Keratinocyte (primary cell): ENCODE results near the gene ITGB4. TPM values are rescaled to one million over a fixed set of nuclear protein-coding genes. Genes with fewer than 3 reads are reported as not detected.

Source experiments
- DNase-seq: peaks from one replicate; pipeline ENCODE4 v3.0.0-alpha.2; 2011; ENCODE audit warnings: low read depth, missing footprints, low spot score
- FAIRE-seq: peaks from 2 replicates; lab custom pipeline; 2011; peaks lifted over from hg19 to GRCh38; lab: Jason Lieb, UNC
- H2AFZ ChIP-seq: 2 replicates; pipeline ENCODE4 v1.6.0; 2012; ENCODE audit warnings: low read length, control low read depth, inconsistent platforms; ENCODE audit not compliant: control insufficient read depth
- H3K27ac ChIP-seq: 2 replicates; pipeline ENCODE4 v1.5.1; 2011; ENCODE audit warnings: low read length; ENCODE audit not compliant: control insufficient read depth, insufficient read depth
- H3K27me3 ChIP-seq: 3 replicates; pipeline ENCODE4 v1.6.0; 2011; ENCODE audit warnings: low read length; ENCODE audit not compliant: control insufficient read depth, insufficient read depth; ENCODE audit errors: extremely low read depth
- H3K36me3 ChIP-seq, 2 experiments: 2 replicates in 1 of 2; 3 replicates in 1 of 2; pipeline ENCODE4 v1.5.1; 2011; ENCODE audit warnings: low read length in 2 of 2, mild to moderate bottlenecking in 1 of 2; ENCODE audit not compliant: control insufficient read depth in 2 of 2, insufficient read depth in 2 of 2; ENCODE audit errors: extremely low read depth in 1 of 2
- H3K4me1 ChIP-seq: 3 replicates; pipeline ENCODE4 v1.5.1; 2011; ENCODE audit warnings: low read length; ENCODE audit not compliant: control insufficient read depth, insufficient read depth; ENCODE audit errors: extremely low read depth
- H3K4me2 ChIP-seq: 3 replicates; pipeline ENCODE4 v1.6.0; 2011; ENCODE audit warnings: low read depth, low read length; ENCODE audit not compliant: control insufficient read depth, insufficient read depth; ENCODE audit errors: extremely low read depth
- H3K4me3 ChIP-seq, 3 experiments: fragments of 200-600 bp in 1 of 3; sonication (generic) in 1 of 3; 2 replicates in 2 of 3; 3 replicates in 1 of 3; pipeline ENCODE4 v1.5.1; 2011 to 2016; ENCODE audit warnings: low read length in 3 of 3, mild to moderate bottlenecking in 3 of 3, control low read depth in 2 of 3, inconsistent platforms in 1 of 3, low read depth in 1 of 3, mixed read lengths in 1 of 3, mixed run types in 1 of 3, moderate library complexity in 1 of 3; ENCODE audit not compliant: control insufficient read depth in 2 of 3, insufficient read depth in 2 of 3; ENCODE audit errors: extremely low read depth in 1 of 3
- H3K79me2 ChIP-seq: 2 replicates; pipeline ENCODE4 v1.6.0; 2012; ENCODE audit warnings: low read length; ENCODE audit not compliant: control insufficient read depth, insufficient read depth
- H3K9ac ChIP-seq: 3 replicates; pipeline ENCODE4 v1.6.0; 2011; ENCODE audit warnings: low read length; ENCODE audit not compliant: control insufficient read depth, insufficient read depth; ENCODE audit errors: extremely low read depth
- H3K9me1 ChIP-seq: 3 replicates; pipeline ENCODE4 v1.6.0; 2011; ENCODE audit warnings: low read length; ENCODE audit not compliant: control insufficient read depth, insufficient read depth; ENCODE audit errors: extremely low read depth
- H3K9me3 ChIP-seq: 2 replicates; pipeline ENCODE4 v1.5.1; 2012; ENCODE audit warnings: low read depth, low read length; ENCODE audit not compliant: control insufficient read depth
- H4K20me1 ChIP-seq: 3 replicates; pipeline ENCODE4 v1.6.0; 2011; ENCODE audit warnings: low read length; ENCODE audit not compliant: control insufficient read depth, insufficient read depth; ENCODE audit errors: extremely low read depth
- CTCF ChIP-seq, 3 experiments: IDR thresholded peaks in 1 of 3; conservative IDR thresholded peaks in 1 of 3; optimal IDR thresholded peaks in 1 of 3; 2 replicates in 2 of 3; 3 replicates in 1 of 3; pipeline versions ENCODE3 to v1.5.1; 2011; ENCODE audit warnings: low read length in 3 of 3, mild to moderate bottlenecking in 3 of 3, moderate library complexity in 2 of 3, control low read depth in 1 of 3, inconsistent platforms in 1 of 3; ENCODE audit not compliant: insufficient read depth in 2 of 3; ENCODE audit errors: extremely low read depth in 1 of 3
- EZH2 ChIP-seq: IDR thresholded peaks from one replicate; pipeline ENCODE4 v1.6.1; 2012; ENCODE audit warnings: inconsistent platforms, mild to moderate bottlenecking, low read length, moderate library complexity
- dilution Hi-C: fragments of 300-500 bp; cut with MboI; formaldehyde crosslinking; loops from one replicate; pipeline ENCODE4 v1.7.0; 2020; ENCODE audit warnings: low sequenced_read_pairs; ENCODE audit not compliant: extremely low pct_ligation_motif_present
- polyA plus RNA-seq, 5 experiments: library from polyadenylated mRNA; depleted of rRNA in 3 of 5; stranded (reverse) in 3 of 5; stranded (forward) in 1 of 5; unstranded in 1 of 5; fragments of >200 nt; gene quantifications; 1 replicate in 1 of 5; 2 replicates in 3 of 5; 3 replicates in 1 of 5; pipeline versions ENCODE4 v1.2.1 to v1.2.3, GENCODE V29; 2011 to 2012; ENCODE audit warnings: missing spikeins in 2 of 5, low read depth in 1 of 5, low replicate concordance in 1 of 5

Gene ITGB4
- polyA plus RNA-seq, 1 donor (not counting 4 experiments of a cell fraction or from before 2014, with no cell fraction given) = 761 TPM

GRCh38 chr17:75779987-75780889 is 59.0 kb downstream of the ITGB4 start:
- Histone ChIP-seq H3K27me3 (no peaks in the 10 kb centered on the region), H3K9me1 (no peaks in the 10 kb centered on the region), H3K4me3 (peak overlapping the region in 2 of 3 experiments; percentile 31 to 82), H4K20me1 (peaks cover 24% of the 10 kb centered on the region), H2AFZ (no peak overlapping the region), H3K36me3 (peaks cover 4 to 13% of the 10 kb centered on the region in 2 experiments), H3K4me1 (peaks cover 32% of the 10 kb centered on the region), H3K79me2 (peaks cover 11% of the 10 kb centered on the region), H3K27ac (peak overlapping the region; percentile 94), H3K4me2 (peak overlapping the region; percentile 58), H3K9ac (no peak overlapping the region), H3K9me3 (no peaks in the 10 kb centered on the region)
- no peak for TF ChIP-seq EZH2
- TF ChIP-seq CTCF (optimal IDR thresholded peaks at IDR 0.05 in 1 of 3, IDR thresholded peaks at IDR 0.05 in 1 of 3, conservative IDR thresholded peaks at IDR 0.05 in 1 of 3; ENCODE audit: extremely low read depth in 1 of 3, insufficient read depth in 2 of 3, low read length in 3 of 3) = no peak
- dilution Hi-C loops = no loop called here
- FAIRE-seq (peak; percentile 88), DNase-seq (no peak)

GRCh38 chr17:75783069-75783783 is 62.0 kb downstream of the ITGB4 start:
- H3K4me1 ChIP-seq = peaks cover 39% of the 10 kb centered on the region
- dilution Hi-C loops = no loop called here
- H3K27me3 ChIP-seq = no peaks in the 10 kb centered on the region
- peak overlapping the region; percentile 91 for H3K9ac ChIP-seq
- H3K27ac ChIP-seq = peak overlapping the region; percentile 95
- DNase-seq = no peak
- no peak for FAIRE-seq
- peaks cover 8% of the 10 kb centered on the region for H4K20me1 ChIP-seq
- peak overlapping the region; percentile 88 for H2AFZ ChIP-seq
- no peaks in the 10 kb centered on the region for H3K9me3 ChIP-seq
- TF ChIP-seq CTCF (optimal IDR thresholded peaks at IDR 0.05 in 1 of 3, IDR thresholded peaks at IDR 0.05 in 1 of 3, conservative IDR thresholded peaks at IDR 0.05 in 1 of 3; ENCODE audit: extremely low read depth in 1 of 3, insufficient read depth in 2 of 3, low read length in 3 of 3) (peak in 2 of 3 experiments; percentile 55 to 64), EZH2 (no peak)
- H3K79me2 ChIP-seq = peaks cover 15% of the 10 kb centered on the region
- H3K4me2 ChIP-seq = peak overlapping the region; percentile 98
- H3K36me3 ChIP-seq = peaks cover 4 to 6% of the 10 kb centered on the region in 2 experiments
- no peaks in the 10 kb centered on the region for H3K9me1 ChIP-seq
- peak overlapping the region in 2 of 3 experiments; percentile 59 to 68 for H3K4me3 ChIP-seq
